Measurements from ENCODE around the gene SHC2. TPM values are rescaled to one million over a fixed set of nuclear protein-coding genes. Genes with fewer than 3 reads are reported as not detected.

SHC2 gene
- total and polyA plus RNA-seq, 2 of the 8 experiments (the other 6 are each of a cell fraction or from before 2014, with no cell fraction given) = 4.4 to 7.3 TPM

DNA sequence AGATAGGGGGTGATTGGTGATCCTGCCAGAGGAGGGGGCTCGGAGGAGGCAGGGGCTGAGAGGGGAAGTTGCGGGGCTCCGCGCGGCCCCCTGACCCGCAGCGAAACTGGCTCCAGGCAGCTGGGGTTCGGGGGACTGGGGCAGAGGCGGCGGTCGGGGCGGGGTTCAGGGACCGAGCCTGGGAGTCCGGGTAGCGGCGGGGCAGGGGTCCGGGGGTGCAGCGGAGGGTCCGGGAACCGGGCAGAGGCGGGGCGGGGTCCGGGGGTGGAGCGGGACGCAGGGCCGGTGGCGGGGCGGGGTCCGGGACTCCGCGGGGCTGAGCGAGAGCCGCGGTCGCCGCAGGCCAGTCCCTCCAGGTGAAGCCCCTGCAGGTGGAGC is 36.6 kb upstream of the SHC2 start:
- no CpG with 5 or more reads among the region's 36 CpGs for WGBS, 2 experiments (ENCODE audit: extremely low coverage in 1 of 2, insufficient coverage in 1 of 2, insufficient read length in 1 of 2, insufficient replicate concordance in 2 of 2, low coverage in 1 of 2, low lambda C conversion rate in 2 of 2, missing lambda C conversion rate in 1 of 2)
- TF ChIP-seq TCF12 (IDR thresholded peaks at IDR 0.05; ENCODE audit: low read depth, low read length) (no peak), CREB1 (IDR thresholded peaks at IDR 0.05) (no peak), KDM4A (IDR thresholded peaks at IDR 0.05; ENCODE audit: low read depth, low read length, severe bottlenecking) (peak; percentile 57), POU5F1 (IDR thresholded peaks at IDR 0.05; ENCODE audit: low read depth, low read length) (no peak), POLR2AphosphoS5 (IDR thresholded peaks at IDR 0.05; ENCODE audit: low read depth, low read length) (no peak), GTF2F1 (IDR thresholded peaks at IDR 0.05; ENCODE audit: borderline replicate concordance, low read depth, low read length) (no peak), RBBP5 (IDR thresholded peaks at IDR 0.05; ENCODE audit: borderline replicate concordance, low read depth, low read length) (no peak)
- no peak overlapping the region for H3K4ac ChIP-seq (replicated peaks; ENCODE audit: insufficient read length, low read depth, low read length)
- no peak overlapping the region; the same call in 1 of the 2 replicates for H2AFZ ChIP-seq (ENCODE audit: low read length)
- H2BK20ac ChIP-seq (ENCODE audit: low read length) = no peak overlapping the region
- no peak overlapping the region for H2BK5ac ChIP-seq (ENCODE audit: low read depth, low read length)
- ChIA-PET POLR2A (ENCODE audit: partially characterized antibody) (interaction anchor here (0.6 to 2.8 kb wide), 8 partner anchors 9 to 101 kb away, joined by 3 to 8 read pairs (median 4); no protein-coding TSS in a partner anchor), CTCF (ENCODE audit: partially characterized antibody) (interaction anchor here (0.9 to 1.5 kb wide), 5 partner anchors 9 to 202 kb away, joined by 3 to 15 read pairs (median 3); partner anchors contain the start of gene TPGS1)
- H3K4me3 ChIP-seq (ENCODE audit: extremely low read depth in 1 of 4, insufficient read depth in 2 of 4, low read depth in 3 of 4, low read length in 4 of 4) = peak overlapping the region; percentile 31 to 74 (median 50)
- no peak overlapping the region for H2AK5ac ChIP-seq (ENCODE audit: low read depth, low read length)
- no peaks in the 10 kb centered on the region for H3K9me3 ChIP-seq (ENCODE audit: insufficient read depth in 2 of 2, low read depth in 1 of 2, low read length in 1 of 2)
- H3K27me3 ChIP-seq (replicated peaks in 1 of 4; ENCODE audit: control insufficient read depth in 3 of 4, extremely low read depth in 1 of 4, insufficient read depth in 3 of 4, low read length in 3 of 4) = peaks cover 19 to 26% (median 22%) of the 10 kb centered on the region in 4 experiments
- H3K23me2 ChIP-seq (ENCODE audit: low read depth, low read length) = peaks cover 10% of the 10 kb centered on the region; the same call in 1 of the 2 replicates
- H4K91ac ChIP-seq (replicated peaks; ENCODE audit: insufficient read length, low read length) = no peak overlapping the region
- H4K20me1 ChIP-seq (replicated peaks in 1 of 2; ENCODE audit: control insufficient read depth in 1 of 2, insufficient read depth in 2 of 2, low read length in 2 of 2) = peaks cover 0 to 8% of the 10 kb centered on the region in 2 experiments
- H3K14ac ChIP-seq (ENCODE audit: insufficient read length) = no peak overlapping the region
- H3K27ac ChIP-seq (ENCODE audit: low read depth, low read length) = no peak overlapping the region
- H3K23ac ChIP-seq (ENCODE audit: insufficient read length) = no peak overlapping the region
- FAIRE-seq (no peak), DNase-seq (ENCODE audit: low read depth in 1 of 2, low spot score in 2 of 2) (peak in 1 of 2 experiments; percentile 60)
- no peaks in the 10 kb centered on the region for H3K79me1 ChIP-seq (ENCODE audit: low read depth, low read length)
- no peaks in the 10 kb centered on the region for H3K79me2 ChIP-seq (ENCODE audit: control insufficient read depth in 1 of 2, insufficient read depth in 2 of 2, low read length in 2 of 2)
- H3K36me3 ChIP-seq (ENCODE audit: control insufficient read depth in 2 of 4, insufficient read depth in 4 of 4, low read length in 3 of 4) = peaks cover 0 to 3% (median 0%) of the 10 kb centered on the region in 4 experiments; a peak in 1 of 8 replicates
- no peak overlapping the region for H2BK15ac ChIP-seq (ENCODE audit: low read length)
- H4K5ac ChIP-seq (ENCODE audit: insufficient read length, low read depth, low read length) = no peak overlapping the region
- H3K4me1 ChIP-seq (replicated peaks in 1 of 4; ENCODE audit: control insufficient read depth in 3 of 4, insufficient read depth in 4 of 4, low read length in 3 of 4) = peaks cover 0 to 13% (median 8%) of the 10 kb centered on the region in 4 experiments; a peak in 5 of 7 replicates
- H2BK120ac ChIP-seq (replicated peaks; ENCODE audit: low read depth, low read length) = no peak overlapping the region
- H3K9ac ChIP-seq (replicated peaks in 1 of 4; ENCODE audit: extremely low read depth in 1 of 4, low read depth in 3 of 4, low read length in 3 of 4) = no peak overlapping the region
- H3K56ac ChIP-seq (replicated peaks; ENCODE audit: insufficient read length, low read depth, low read length) = no peak overlapping the region
- H3K18ac ChIP-seq (ENCODE audit: extremely low read depth, low read length) = no peak overlapping the region
- H4K8ac ChIP-seq (ENCODE audit: extremely low read depth, insufficient read depth, low read length) = no peak overlapping the region; the same call in 1 of the 2 replicates
- H2BK12ac ChIP-seq (ENCODE audit: low read depth, low read length) = no peak overlapping the region
- peak overlapping the region; percentile 80 to 98 for H3K4me2 ChIP-seq (ENCODE audit: insufficient read depth in 1 of 2, low read depth in 2 of 2, low read length in 2 of 2)

Data from H1 (cell line).